CD4-positive, alpha-beta T cell treated with Interleukin-6 for 4 hours (primary cell): Measurements from ENCODE around the gene TRIM22.
"Not testable (repeated sequence)": the region's sequence is repeated elsewhere in the genome, so short reads cannot be mapped to it uniquely, and the experiment has no call there.

ENCODE experiments used
- DNase-seq: peaks from one replicate; pipeline ENCODE4 v3.0.0-alpha.2; 2020; ENCODE audit warnings: mixed read lengths

TRIM22 gene, protein sequence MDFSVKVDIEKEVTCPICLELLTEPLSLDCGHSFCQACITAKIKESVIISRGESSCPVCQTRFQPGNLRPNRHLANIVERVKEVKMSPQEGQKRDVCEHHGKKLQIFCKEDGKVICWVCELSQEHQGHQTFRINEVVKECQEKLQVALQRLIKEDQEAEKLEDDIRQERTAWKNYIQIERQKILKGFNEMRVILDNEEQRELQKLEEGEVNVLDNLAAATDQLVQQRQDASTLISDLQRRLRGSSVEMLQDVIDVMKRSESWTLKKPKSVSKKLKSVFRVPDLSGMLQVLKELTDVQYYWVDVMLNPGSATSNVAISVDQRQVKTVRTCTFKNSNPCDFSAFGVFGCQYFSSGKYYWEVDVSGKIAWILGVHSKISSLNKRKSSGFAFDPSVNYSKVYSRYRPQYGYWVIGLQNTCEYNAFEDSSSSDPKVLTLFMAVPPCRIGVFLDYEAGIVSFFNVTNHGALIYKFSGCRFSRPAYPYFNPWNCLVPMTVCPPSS

DNA sequence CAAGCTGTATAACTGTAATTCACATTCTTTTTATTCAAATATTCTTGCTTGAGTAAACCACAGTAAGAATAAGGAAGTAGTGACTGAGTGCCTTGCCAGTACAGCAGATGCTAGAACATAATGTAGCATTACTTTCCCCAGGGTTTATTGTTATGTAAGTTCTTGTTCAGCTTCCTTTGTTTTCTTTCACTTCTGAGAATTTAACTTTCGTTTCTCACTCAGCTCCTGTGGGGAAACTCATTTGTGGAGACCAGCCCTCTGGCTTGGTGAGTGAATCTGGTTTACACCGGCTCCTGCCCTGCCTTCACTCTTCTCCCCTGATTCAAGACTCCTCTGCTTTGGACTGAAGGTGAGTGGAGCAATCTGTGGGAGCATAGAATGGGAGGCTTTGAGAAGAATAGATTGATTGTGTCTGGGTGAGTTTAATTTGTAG lies at the start of gene TRIM22:
Gene TRIM22, plus strand, starts transcription at position 240 of the 433 bp plus-strand sequence. CDS start 6,443 bp downstream, outside the sequence.
- peak; percentile 63 for DNase-seq

DNA sequence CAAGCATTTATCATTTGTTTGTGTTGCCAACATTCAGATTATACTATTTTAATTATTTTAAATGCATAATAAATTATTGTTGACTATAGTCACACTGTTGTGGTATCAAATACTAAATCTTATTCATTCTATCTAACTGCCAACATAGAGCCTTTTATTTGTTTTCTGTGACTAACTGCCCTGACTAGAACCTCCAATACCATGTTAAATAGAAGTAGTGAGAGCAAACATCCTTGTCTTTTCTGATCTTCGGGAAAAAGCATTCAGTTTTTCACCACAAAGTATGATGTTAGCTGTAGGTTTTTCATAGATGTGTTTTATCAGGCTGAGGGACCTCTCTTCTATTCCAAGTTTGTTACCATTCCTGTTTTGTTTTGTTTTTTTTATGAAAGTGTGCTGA lies 49.6 kb upstream of the TRIM22 start:
- no peak for DNase-seq

DNA sequence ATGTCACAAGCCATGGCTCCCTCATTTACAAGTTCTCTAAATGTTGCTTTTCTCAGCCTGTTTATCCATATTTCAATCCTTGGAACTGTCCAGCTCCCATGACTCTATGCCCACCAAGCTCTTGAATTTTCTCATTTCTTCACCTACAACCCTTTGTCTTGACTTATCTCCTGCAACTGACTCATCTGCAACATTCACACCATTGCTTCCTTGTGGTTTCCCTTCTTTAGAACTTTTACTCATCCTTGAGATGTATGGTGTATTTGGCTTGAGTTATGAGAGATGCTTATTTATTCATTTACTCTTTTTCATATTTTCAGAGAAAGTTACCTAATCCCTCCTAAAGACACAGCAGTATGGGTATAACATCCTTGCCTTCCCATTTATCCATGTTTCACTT lies 46.0 kb upstream of the TRIM22 start:
- no peak for DNase-seq

DNA sequence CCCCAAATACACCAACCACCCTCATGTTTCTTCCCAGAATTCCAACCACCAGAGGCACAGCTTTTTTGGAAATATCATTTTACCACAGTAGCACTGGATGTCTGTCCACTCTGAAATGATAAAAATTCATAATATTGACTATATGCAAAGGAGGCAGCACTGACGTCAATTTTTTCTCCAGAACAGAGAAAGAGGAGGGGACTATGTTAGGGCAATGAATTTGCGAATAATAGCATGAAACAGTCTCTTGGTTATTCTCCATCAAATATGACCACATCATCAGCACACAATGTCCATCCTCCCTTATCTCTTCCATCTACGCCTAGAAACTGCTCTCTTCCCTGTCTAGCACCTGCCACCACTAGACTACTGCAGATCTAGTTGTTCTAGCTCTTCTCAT lies 43.5 kb upstream of the TRIM22 start:
- DNase-seq = no peak

DNA sequence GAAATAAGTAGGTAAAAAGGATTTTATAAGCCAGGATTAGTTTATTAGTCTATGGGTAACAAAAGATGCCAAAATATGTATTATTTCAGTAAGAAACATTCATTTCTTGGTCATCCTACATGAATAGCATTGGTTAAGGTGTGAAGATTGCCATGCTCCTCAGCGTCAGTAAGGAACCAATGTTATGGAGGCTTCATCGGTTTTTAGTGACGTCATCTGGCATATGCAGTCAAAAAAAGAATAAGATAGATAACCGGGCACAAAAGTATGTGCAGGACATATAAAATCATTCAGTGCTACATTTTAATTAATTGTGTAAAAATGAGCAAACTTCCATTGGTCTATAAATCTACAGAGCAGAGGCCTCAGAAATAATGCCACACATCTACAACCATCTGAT lies 34.1 kb upstream of the TRIM22 start:
- no peak for DNase-seq

DNA sequence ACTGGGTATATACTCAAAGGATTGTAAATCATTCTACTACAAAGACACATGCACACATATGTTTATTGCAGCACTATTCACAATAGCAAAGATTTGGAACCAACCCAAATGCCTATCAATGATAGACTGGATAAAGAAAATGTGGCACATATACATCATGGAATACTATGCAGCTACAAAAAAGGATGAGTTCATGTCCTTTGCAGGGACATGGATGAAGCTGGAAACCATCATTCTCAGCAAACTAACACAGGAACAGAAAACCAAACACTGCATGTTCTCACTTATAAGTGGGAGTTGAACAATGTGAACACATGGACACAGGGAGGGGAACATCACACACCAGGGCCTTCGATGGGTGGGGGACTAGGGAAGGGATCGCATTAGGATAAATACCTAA lies 32.6 kb upstream of the TRIM22 start:
- DNase-seq = not testable (repeated sequence)

DNA sequence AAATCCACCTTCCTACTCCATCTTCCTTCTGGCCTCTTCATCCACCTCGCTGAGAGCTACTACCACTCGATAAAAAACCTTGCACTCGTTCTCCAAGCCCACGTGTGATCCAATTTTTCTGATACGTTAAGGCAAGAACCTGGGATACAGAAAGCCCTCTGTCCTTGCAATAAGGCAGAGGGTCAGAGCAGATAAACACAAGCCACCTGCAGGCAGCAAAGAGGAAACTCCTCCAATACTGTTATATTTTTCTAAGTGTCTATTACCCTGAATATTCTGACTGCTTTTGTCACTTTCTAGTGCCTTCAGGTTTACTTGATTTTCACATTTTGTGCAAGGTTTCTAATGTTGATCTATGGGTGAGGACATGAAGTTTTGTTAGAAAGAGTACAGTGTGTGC lies 31.3 kb upstream of the TRIM22 start:
- no peak for DNase-seq

DNA sequence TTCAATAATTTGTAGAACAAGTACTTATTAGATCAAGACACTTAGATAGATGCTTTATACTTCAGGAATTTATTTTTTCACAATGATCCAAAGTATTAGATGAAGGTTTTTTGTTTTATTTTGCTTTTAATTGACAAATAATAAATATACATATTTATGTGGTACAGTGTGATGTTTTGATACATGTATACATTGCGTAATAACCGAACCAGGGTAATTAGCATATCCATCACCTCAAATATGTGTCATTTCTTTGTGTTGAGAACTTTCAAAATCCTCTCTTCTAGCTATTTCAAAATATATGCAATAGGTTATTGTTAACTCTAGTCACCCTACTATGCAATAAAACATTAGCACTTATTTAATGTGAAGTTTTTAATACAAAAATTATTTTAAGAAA lies 26.1 kb upstream of the TRIM22 start:
- no peak for DNase-seq

DNA sequence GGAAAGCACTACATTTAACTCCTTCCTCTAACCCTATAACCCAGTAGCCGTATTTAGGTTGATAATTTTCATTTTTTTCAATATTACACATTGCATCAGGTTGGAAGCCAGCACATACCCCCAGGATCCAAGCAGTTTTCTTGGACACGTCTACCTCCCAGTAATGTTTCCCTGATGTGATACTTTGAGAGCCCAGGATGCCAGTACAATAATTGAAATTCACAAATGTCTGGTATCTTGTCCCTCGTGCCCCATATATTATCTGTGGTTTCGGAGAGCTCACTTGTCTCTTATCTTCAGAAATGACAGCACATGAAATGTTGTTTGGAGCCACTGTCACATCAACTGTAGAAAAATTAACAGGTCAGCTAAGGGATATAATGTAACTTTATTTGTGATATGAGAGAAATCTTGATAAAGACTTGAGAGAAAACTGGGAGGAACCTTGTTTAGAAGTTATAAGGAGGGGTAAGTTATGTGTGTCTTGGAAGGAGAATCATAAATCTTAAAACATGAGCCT lies 24.5 kb upstream of the TRIM22 start:
- no peak for DNase-seq

DNA sequence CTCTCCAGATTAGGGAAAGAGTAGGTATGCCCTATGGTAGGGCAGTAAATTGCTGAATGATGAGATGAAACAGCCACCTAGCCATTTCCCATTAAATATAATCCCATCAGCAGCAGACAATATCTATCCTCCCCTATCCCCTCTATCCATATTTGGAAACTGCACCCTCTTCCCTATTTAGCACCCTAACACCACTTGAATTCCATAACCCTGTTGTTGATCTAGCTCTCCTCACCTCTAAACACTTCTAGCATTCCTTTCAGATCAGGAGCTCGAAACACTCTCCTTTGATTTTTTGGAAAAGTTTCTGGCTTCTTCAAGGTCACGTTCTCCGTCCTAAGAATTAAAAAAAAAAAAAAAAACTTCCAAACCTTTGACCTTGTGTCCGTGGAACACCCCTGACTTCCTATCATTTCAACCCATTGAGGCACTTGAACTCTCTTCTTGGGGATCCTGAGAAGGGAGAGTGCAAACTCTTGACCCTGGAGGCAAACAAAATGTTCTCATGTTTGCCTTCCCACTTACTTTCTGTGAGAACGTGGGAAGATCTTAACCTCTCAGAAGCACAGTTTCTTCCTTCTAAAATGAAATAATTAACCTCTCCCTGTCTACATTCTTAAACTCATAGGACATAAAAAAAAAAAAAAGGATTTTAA lies 23.7 kb upstream of the TRIM22 start:
- DNase-seq = no peak

DNA sequence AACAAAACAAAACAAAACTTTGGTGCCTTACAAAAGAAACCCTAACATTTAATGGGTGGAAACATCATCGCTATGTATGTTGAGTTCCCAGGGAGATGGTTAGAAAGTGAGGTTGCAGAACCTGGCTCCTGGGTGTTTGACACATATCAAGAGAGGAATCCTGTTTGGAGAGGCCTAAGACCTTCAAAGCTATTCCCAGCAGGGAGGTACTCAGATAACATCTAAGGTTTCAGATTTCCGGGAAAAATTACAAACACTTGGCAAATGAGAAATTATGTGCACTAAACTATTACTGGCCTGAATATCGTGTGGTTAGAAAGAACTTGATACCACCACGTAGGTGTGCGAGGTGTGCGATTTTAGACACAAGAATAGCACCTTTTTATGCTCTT lies 23.2 kb upstream of the TRIM22 start:
- DNase-seq = no peak

DNA sequence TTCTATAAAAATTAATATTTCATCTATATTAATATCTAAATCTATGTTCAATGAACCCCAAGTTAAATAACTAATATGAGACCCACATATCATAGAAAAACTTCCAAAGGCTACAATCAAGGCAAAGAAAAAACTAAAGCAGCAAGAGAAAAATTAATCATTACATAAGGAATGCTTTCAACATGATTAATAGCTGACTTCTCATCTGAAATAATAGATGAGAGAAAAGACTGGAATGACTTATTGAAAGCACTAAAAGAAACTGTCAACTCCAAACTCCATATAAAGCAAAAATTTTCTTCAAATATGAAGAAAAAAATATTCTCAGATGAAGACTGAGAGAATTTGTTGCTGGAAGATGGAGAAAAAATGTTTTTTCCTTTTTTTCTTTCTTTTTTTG lies 17.8 kb upstream of the TRIM22 start:
- no peak for DNase-seq

DNA sequence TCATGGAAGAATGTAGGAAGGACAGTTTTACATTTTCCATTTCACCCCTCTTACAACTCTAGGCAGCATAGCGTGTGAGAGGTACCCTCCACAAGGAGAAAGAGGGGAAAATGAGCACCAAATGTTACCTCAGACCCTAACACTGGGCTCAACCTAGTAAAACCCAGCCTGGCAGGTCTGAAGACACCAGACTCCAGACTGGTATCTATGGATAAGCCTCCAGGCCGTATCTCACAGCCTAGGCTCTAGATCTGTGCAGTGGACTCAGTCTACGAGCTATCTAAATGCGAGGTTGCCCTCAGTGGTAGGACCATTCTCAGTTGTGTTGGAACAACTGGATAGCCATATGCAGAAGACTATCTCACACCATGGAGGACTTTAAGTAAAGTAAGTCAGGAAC lies 15.2 kb upstream of the TRIM22 start:
- no peak for DNase-seq

DNA sequence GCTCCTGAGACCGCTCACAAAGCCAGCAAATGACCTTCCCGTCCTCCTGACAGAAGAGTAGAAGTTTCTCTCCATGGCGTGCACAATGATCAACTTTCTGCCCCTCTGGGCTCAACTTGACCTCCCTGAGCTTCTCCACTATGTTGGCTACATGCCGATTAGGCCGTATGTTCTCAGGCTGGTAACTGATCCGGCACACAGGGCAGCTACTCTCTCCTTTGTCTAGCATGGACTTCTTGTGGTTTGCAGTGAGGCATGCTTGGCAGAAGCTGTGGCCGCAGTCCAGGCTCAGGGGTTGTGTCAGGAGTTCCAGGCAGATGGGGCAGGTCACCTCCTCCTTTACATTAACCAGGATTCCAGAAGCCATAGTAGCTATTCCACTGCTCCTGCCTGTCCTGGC lies 9.8 kb upstream of the TRIM22 start:
- DNase-seq = no peak

DNA sequence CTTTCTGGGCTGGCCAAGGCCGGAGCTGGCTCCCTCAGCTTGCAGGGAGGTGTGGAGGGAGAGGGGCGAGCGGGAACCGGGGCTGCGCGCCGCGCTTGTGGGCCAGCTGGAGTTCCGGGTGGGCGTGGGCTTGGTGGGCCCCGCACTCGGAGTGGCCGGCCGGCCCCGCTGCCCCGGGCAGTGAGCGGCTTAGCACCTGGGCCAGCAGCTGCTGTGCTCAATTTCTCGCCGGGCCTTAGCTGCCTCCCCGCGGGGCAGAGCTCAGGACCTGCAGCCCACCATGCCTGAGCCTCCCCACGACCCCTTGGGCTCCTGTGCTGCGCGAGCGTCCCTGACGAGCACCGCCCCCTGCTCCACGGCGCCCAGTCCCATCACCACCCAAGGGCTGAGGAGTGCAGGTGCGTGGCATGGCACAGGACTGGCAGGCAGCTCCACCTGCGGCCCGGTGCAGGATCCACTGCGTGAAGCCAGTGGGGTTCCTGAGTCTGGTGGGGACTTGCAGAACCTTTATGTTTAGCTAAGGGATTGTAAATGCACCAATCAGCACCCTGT lies 6.6 kb upstream of the TRIM22 start:
- not testable (repeated sequence) for DNase-seq

DNA sequence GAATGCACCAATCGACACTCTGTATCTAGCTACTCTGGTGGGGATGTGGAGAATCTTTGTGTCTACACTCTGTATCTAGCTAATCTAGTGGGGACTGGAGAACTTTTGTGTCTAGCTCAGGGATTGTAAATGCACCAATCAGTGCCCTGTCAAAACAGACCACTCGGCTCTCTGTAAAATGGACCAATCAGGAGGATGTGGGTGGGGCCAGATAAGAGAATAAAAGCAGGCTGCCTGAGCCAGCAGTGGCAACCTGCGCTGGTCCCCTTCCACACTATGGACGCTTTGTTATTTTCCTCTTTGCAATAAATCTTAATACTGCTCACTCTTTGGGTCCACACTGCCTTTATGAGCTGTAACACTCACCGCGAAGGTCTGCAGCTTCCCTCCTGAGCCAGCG lies 6.0 kb upstream of the TRIM22 start:
- not testable (repeated sequence) for DNase-seq

DNA sequence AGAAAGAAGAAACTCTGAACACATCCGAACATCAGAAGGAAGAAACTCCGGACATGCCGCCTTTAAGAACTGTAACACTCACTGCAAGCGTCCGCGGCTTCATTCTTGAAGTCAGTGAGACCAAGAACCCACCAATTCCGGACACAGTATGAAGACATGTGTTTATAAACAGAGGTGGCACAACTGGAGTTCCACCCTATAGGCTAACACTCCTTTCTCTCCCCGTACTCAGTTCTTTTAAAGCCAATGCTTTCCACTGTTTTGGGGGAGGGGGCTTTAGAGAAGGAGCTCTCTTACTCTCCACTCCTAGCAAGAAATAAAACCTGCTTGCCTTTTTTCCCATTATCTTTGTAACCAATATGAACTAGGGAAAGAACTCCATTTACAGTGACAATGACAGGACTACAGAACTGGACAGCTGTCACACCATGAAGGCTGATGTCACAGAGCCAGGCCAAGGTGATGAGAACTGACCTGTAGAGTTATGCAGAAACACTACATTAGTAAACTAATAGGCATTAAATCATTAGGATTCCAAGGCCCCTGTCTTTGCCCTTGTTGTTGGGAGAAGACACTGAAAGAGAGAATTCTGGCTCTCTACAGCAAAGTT lies 5.4 kb upstream of the TRIM22 start:
- DNase-seq = no peak

DNA sequence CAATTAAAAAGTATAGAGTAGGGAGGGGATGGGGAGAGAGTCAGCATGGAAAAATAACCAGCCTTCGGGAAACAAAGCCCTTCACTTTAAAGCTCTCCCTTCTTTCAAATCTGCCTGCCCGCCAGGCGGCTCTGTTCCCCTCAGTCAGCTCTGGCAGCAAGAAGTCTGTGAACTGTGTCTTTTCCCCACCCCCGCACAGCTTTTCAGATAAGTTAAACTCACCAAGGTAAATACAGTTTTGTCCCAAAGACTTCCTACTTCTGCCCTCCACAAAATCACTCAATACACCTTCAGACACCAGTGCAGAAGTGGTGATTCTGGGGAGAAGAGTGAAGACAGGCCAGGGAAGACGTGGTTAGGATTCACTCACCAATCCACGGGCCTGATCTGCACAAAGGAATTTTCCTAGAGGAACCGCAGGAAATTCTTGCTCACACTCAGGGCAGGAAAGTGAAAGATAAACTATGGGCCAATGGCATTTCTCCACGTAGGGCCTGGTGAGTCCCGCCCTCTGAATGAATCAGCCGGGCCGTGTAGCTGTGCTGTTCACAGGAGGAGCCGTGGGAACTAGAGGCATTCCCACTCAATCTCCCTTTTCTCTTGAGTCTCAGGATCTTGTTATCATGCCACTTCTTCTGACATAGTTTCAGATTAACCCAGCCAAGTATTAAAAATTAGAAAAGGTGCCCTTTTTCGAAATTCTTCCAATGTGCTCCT lies 4.8 kb upstream of the TRIM22 start, which contains the start of gene TRIM5:
Gene TRIM5, minus strand, starts transcription at position 429 of the 717 bp plus-strand sequence. CDS start 4,897 bp downstream, outside the sequence.
- DNase-seq = peak; percentile 86

DNA sequence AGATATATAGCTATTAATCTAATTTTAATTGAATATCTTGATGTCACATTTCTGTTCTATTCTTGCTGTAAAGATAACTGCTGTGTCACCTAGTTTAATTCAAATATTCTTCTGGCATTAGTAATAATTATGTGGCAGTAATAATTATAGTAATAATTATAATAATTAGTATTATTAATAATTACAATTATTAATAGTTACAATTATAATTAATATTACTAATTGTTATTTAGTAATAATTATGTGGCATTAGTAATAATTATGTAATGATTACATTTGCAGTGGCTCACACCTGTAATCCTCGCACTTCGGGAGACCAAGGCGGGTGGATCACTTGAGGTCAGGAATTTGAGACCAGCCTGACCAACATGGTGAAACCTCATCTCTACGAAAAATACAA lies 3.2 kb upstream of the TRIM22 start:
- DNase-seq = no peak

DNA sequence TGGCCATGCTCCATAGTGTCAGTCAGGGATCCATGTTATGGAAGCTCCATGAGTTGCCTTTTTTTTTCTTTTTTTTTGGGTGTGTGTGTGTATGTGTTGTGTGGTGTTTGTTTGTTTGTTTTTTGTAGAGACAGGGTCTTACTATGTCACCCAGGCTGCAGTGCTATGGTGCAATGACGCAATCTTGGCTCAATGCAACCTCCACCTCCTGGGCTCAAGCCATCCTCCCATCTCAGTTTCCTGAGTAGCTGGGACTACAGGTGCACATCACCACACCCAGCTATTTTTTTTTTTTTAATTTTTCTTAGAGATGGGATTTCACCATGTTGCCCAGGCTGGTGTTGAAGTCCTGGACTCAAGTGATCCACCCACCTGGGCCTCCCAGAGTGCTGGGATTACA lies 1.1 kb upstream of the TRIM22 start:
- DNase-seq = no peak

DNA sequence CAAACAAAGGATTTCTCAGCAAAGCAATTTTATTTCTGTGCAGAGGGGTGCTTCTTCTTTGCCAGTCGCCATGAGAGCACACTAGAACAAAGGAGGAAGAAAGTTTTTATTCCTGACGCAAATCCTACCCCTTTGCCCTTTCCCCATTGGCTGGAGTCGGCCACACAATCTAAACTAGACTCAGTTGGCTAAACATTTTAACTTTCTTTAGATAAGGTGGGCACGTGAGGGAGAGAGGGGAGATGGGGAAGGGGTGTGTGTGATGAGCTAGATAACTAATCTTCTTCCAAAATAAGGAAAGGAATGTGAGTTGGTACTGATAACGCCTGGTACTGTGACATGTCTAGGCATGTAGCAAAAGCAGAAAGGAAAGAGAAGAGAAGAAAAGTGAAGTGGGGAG lies 626 bp downstream of the TRIM22 start:
- no peak for DNase-seq

DNA sequence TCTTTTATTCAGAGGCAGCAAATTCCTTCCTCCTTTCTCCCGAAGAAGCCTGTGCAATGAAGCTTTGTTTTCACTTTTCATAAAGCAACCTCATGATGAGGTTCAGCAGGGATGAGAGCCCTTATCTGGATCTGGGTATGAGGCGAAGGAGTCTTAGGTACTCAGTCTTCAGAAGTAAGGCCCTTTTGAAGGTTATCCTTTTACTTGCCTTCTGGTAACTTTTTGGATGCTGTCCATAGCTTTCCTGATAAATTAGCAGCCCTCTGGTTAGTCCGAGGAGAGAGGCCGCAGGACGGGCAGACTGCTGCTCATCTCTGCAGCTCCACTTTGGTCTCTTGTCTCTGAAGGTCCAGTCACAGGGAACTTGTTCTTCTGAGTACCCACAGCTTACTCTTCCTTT lies 1.1 kb downstream of the TRIM22 start:
- no peak for DNase-seq
